NCI-H2081 treated with DMSO at 0.1 percent for 48 hours (cell line): ENCODE measurements around the gene POFUT1.
A peak's percentile ranks its signal among the peaks of the same experiment; 100 is the strongest.
"Not testable (repeated sequence)": the region's sequence is repeated elsewhere in the genome, so short reads cannot be mapped to it uniquely, and the experiment has no call there.

Experiments used
- DNase-seq: peaks from one replicate; lab custom pipeline; 2025; lab: John Stamatoyannopoulos, UW

Gene POFUT1

GRCh38 chr20:32207626-32208498 is at the start of gene POFUT1, which contains the start of gene PLAGL2:
Gene POFUT1, plus strand, starts transcription at chr20:32207880. Its CDS starts 62 bp downstream, at chr20:32207942.
Gene PLAGL2, minus strand, starts transcription at chr20:32207743. Its CDS starts 5,565 bp downstream, at chr20:32202178.
- peak; percentile 43 for DNase-seq

GRCh38 chr20:32158351-32158750 is 49.3 kb upstream of the POFUT1 start:
- DNase-seq = no peak

GRCh38 chr20:32158943-32159660 is 48.6 kb upstream of the POFUT1 start:
- DNase-seq = no peak

GRCh38 chr20:32159766-32160221 is 47.9 kb upstream of the POFUT1 start:
- DNase-seq = no peak

- no peak for DNase-seq
These were observed 47.3 kb upstream of the POFUT1 start for GRCh38 chr20:32160341-32160740.

GRCh38 chr20:32162351-32162750 is 45.3 kb upstream of the POFUT1 start:
- no peak for DNase-seq

GRCh38 chr20:32163951-32164350 is 43.7 kb upstream of the POFUT1 start:
- no peak for DNase-seq

GRCh38 chr20:32164984-32165735 is 42.5 kb upstream of the POFUT1 start:
- DNase-seq = no peak

GRCh38 chr20:32165836-32166545 is 41.7 kb upstream of the POFUT1 start:
- DNase-seq = no peak

- no peak for DNase-seq
These were observed 40.1 kb upstream of the POFUT1 start for GRCh38 chr20:32167552-32167951.

- DNase-seq = no peak
These were observed 39.3 kb upstream of the POFUT1 start for GRCh38 chr20:32168184-32168910.

- not testable (repeated sequence) for DNase-seq
These were observed 30.0 kb upstream of the POFUT1 start for GRCh38 chr20:32177696-32178095.

GRCh38 chr20:32179515-32179914 is 28.2 kb upstream of the POFUT1 start:
- DNase-seq = no peak

GRCh38 chr20:32179934-32180333 is 27.7 kb upstream of the POFUT1 start:
- no peak for DNase-seq

- DNase-seq = no peak
These were observed 26.1 kb upstream of the POFUT1 start for GRCh38 chr20:32181606-32182005.

GRCh38 chr20:32183947-32184635 is 23.6 kb upstream of the POFUT1 start:
- no peak for DNase-seq

- DNase-seq = no peak
These were observed 22.6 kb upstream of the POFUT1 start for GRCh38 chr20:32184961-32185603.

GRCh38 chr20:32186506-32186905 is 21.2 kb upstream of the POFUT1 start:
- DNase-seq = no peak

GRCh38 chr20:32188376-32189122 is 19.1 kb upstream of the POFUT1 start:
- DNase-seq = no peak
